ENCODE measurements around the gene NLGN4Y.

Gene NLGN4Y

DNA sequence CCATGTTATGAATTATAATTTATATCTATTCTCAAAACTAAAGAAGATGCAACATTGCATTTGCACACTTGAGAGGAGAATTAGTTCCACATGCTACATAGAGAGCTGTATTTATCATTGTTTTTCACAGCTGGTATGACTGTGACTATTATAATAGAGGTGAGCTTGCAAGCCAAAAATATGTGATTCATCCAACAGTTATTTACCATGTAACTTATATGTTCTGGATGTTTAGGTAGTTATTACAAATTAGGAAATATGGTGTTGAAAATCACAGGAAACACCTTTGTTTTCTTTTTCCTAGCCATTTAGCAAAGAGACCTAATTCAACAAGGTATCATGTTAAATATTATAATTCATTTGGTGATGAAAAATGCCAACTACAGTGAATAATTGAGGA is 183.8 kb downstream of the NLGN4Y start:
- no peaks in the 10 kb centered on the region for H3K27me3 Mint-ChIP-seq
- no peaks in the 10 kb centered on the region for H3K36me3 Mint-ChIP-seq (ENCODE audit: insufficient read depth)
- no peak overlapping the region for H3K27ac Mint-ChIP-seq (ENCODE audit: low read depth)
- DNase-seq (ENCODE audit: low spot score in 2 of 2) = no peak
- H3K4me1 Mint-ChIP-seq = no peaks in the 10 kb centered on the region
- no peak for ATAC-seq (replicated peaks; ENCODE audit: extremely low read depth, poor library complexity, severe bottlenecking)
- H3K9me3 Mint-ChIP-seq = peaks cover 11% of the 10 kb centered on the region
- H3K4me3 Mint-ChIP-seq = no peak overlapping the region

DNA sequence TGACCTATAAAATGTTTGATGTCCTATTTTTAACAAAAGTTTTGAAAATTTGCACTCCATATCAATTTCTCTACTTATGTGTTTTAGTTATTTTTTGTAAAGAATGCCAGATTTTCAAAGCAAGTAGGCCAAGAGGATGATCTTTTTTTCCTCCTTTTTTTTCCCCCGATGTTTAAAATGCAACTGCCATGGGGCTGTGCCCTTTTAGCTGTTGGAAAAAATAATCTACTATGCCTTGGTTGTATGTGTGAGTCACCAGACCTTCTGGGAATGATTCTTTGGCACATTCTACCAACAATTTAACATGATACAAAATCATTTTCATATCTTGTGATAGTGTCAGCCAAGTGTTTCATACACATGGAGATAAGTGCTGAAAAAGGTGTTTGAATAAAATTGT is 217.3 kb downstream of the NLGN4Y start:
- H3K27me3 Mint-ChIP-seq = no peaks in the 10 kb centered on the region
- DNase-seq (ENCODE audit: low spot score in 2 of 2) = no peak
- H3K9me3 Mint-ChIP-seq = peaks cover 4% of the 10 kb centered on the region
- H3K27ac Mint-ChIP-seq (ENCODE audit: low read depth) = no peak overlapping the region
- no peak overlapping the region for H3K4me3 Mint-ChIP-seq
- H3K4me1 Mint-ChIP-seq = no peaks in the 10 kb centered on the region
- ATAC-seq (replicated peaks; ENCODE audit: extremely low read depth, poor library complexity, severe bottlenecking) = no peak
- no peaks in the 10 kb centered on the region for H3K36me3 Mint-ChIP-seq (ENCODE audit: insufficient read depth)

DNA sequence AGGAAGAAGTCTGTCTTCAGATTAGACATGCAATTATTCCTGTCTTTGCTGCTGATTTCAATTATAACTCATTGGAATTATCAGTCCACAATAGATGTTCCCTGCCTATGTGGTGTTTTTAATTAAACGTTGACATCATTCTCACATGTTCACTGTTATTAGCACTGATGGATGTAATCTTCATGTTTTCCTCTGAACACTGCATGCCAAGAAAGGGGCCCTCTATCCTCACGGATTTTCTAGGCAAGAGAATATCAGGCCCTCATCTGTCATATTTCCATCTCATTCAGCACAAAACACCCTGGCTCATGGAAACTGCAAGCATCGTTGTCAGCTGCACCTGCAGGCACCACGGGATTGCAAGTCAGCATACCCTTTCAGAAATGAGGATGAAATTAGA is 224.0 kb downstream of the NLGN4Y start:
- Mint-ChIP-seq H3K4me1 (no peaks in the 10 kb centered on the region), H3K4me3 (no peak overlapping the region), H3K36me3 (ENCODE audit: insufficient read depth) (no peaks in the 10 kb centered on the region), H3K27me3 (no peaks in the 10 kb centered on the region), H3K27ac (ENCODE audit: low read depth) (no peak overlapping the region), H3K9me3 (peaks cover 4% of the 10 kb centered on the region)
- ATAC-seq (replicated peaks; ENCODE audit: extremely low read depth, poor library complexity, severe bottlenecking) (no peak), DNase-seq (ENCODE audit: low spot score in 2 of 2) (no peak)

DNA sequence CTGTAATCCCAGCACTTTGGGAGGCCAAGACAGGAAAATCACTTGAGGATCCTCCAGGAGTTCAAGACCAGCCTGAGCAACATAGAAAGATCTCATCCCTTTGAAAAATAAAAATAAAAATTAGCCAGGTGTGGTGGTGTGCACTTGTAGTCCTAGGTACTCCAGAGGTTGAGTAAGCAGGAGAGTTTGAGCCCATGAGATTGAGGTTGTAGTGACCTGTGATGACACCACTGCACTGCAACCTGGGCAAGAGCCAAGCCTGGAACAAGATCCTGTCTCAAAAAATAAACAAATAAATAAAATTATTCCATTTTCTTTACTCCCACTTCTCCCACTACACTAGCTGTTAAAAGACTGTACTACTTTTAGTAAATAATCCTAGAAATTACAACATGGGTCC is 231.2 kb downstream of the NLGN4Y start:
- no peaks in the 10 kb centered on the region for H3K27me3 Mint-ChIP-seq
- H3K4me1 Mint-ChIP-seq = no peaks in the 10 kb centered on the region
- no peak overlapping the region for H3K27ac Mint-ChIP-seq (ENCODE audit: low read depth)
- ATAC-seq (replicated peaks; ENCODE audit: extremely low read depth, poor library complexity, severe bottlenecking) (no peak), DNase-seq (ENCODE audit: low spot score in 2 of 2) (no peak)
- H3K36me3 Mint-ChIP-seq (ENCODE audit: insufficient read depth) = no peaks in the 10 kb centered on the region
- no peak overlapping the region for H3K4me3 Mint-ChIP-seq
- no peaks in the 10 kb centered on the region for H3K9me3 Mint-ChIP-seq

DNA sequence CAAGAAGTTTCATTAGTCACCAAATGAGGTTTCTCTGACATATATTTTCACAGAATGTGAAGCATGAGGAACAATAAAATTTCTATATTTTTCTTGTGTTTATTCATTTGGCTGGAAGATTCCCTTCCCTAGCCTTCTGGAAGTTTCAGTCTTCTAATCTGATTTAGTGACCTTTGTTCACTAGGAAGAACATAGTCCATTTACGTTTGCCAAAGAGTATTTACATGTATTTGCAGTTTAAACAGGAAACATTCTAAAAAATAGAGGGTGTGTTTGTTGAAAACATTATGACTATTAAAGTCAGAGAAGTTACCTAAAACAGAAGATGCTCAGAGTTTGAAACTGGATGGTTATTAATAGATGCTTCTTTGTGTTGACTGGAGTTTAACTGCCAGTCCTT is 238.6 kb downstream of the NLGN4Y start:
- Mint-ChIP-seq H3K4me1 (no peaks in the 10 kb centered on the region), H3K27ac (ENCODE audit: low read depth) (no peak overlapping the region), H3K27me3 (no peaks in the 10 kb centered on the region), H3K4me3 (no peak overlapping the region), H3K9me3 (no peaks in the 10 kb centered on the region), H3K36me3 (ENCODE audit: insufficient read depth) (no peaks in the 10 kb centered on the region)
- ATAC-seq (replicated peaks; ENCODE audit: extremely low read depth, poor library complexity, severe bottlenecking) (no peak), DNase-seq (ENCODE audit: low spot score in 2 of 2) (no peak)

DNA sequence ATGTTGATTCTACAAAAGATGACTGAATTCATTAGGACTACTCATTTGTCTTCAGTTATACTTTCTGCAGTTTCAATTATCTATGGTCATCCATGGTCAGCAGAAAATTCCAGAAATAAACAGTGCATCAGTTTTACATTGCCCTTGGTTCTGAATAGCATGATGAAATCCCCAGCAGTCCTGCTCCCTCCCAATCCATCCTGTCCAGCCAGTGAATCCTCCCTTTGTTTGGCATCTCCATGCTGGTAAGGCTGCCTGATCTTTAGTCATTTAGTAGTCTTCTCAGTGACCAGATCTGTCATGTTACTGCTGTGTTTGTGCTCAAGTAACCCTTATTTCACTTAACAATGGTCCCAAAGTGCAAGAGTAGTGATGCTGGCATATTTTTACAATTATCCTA is 239.3 kb downstream of the NLGN4Y start:
- Mint-ChIP-seq H3K9me3 (no peaks in the 10 kb centered on the region), H3K36me3 (ENCODE audit: insufficient read depth) (no peaks in the 10 kb centered on the region), H3K27ac (ENCODE audit: low read depth) (no peak overlapping the region), H3K4me3 (no peak overlapping the region), H3K4me1 (no peaks in the 10 kb centered on the region), H3K27me3 (no peaks in the 10 kb centered on the region)
- ATAC-seq (replicated peaks; ENCODE audit: extremely low read depth, poor library complexity, severe bottlenecking) (no peak), DNase-seq (ENCODE audit: low spot score in 2 of 2) (no peak)

DNA sequence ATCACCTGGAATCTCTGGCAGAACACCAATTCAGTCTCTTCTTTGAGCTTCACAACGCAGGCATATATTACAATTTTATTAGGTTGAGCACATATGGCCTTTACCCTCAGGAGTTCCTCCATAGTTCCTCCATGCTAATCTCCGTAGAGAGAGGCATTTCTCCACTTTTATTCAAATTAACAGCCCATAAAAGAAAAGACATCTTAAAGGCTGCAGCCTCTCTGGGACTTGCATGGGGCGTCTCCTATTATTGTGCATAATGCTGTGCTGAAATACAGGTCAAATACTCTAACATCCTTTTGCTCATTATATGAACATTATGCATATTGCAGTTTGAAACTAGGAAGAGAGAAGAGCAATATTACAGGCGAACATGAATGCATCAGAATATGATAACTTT is 253.9 kb downstream of the NLGN4Y start:
- no peak overlapping the region for H3K27ac Mint-ChIP-seq (ENCODE audit: low read depth)
- H3K36me3 Mint-ChIP-seq (ENCODE audit: insufficient read depth) = peaks cover 2% of the 10 kb centered on the region
- H3K27me3 Mint-ChIP-seq = no peaks in the 10 kb centered on the region
- no peak for DNase-seq (ENCODE audit: low spot score in 2 of 2)
- H3K4me1 Mint-ChIP-seq = no peaks in the 10 kb centered on the region
- no peak for ATAC-seq (replicated peaks; ENCODE audit: extremely low read depth, poor library complexity, severe bottlenecking)
- no peak overlapping the region for H3K4me3 Mint-ChIP-seq
- H3K9me3 Mint-ChIP-seq = peaks cover 18% of the 10 kb centered on the region

DNA sequence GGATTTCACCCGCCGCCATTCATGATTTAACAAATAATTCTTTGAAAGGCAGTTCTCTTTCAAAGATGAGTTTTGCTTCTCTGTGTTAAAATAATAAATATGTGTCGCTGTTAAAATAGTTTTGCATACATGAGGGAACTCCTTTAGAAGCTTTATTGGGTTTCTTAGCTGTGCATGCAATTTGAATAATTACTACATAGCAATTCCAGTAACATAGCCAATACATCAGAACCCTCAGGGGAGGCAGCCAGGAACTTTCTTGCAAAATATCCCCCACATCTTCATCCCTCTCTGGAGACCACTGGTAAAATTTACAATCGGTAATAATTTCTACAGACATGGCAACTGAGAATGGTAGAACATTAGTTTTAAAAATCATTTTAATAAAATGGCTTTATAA is 268.8 kb downstream of the NLGN4Y start:
- DNase-seq (ENCODE audit: low spot score in 2 of 2) = no peak
- no peak overlapping the region for H3K27ac Mint-ChIP-seq (ENCODE audit: low read depth)
- H3K4me3 Mint-ChIP-seq = no peak overlapping the region
- ATAC-seq (replicated peaks; ENCODE audit: extremely low read depth, poor library complexity, severe bottlenecking) = no peak
- peaks cover 1% of the 10 kb centered on the region for H3K9me3 Mint-ChIP-seq
- H3K4me1 Mint-ChIP-seq = no peaks in the 10 kb centered on the region
- H3K36me3 Mint-ChIP-seq (ENCODE audit: insufficient read depth) = peaks cover 2% of the 10 kb centered on the region
- H3K27me3 Mint-ChIP-seq = no peaks in the 10 kb centered on the region

DNA sequence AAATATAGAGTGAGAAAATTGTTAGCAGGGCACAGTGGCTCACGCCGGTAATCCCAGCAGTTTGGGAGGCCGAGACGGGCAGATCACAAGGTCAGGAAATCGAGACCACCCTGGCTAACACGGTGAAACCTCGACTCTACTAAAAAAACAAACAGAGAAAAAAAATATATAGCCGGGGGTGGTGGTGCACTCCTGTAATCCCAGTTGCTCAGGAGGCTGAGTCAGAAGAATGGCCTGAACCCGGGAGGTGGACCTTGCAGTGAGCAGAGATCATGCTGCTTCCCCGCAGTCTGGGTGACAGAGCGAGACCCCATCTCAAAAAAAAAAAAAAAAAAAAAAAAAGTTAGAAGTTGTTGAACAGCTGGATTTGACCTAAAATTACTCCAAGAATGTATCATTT is 269.3 kb downstream of the NLGN4Y start:
- Mint-ChIP-seq H3K36me3 (ENCODE audit: insufficient read depth) (peaks cover 2% of the 10 kb centered on the region), H3K4me3 (no peak overlapping the region), H3K9me3 (peaks cover 3% of the 10 kb centered on the region), H3K27ac (ENCODE audit: low read depth) (no peak overlapping the region), H3K27me3 (no peaks in the 10 kb centered on the region), H3K4me1 (no peaks in the 10 kb centered on the region)
- DNase-seq (ENCODE audit: low spot score in 2 of 2) (no peak), ATAC-seq (replicated peaks; ENCODE audit: extremely low read depth, poor library complexity, severe bottlenecking) (no peak)

DNA sequence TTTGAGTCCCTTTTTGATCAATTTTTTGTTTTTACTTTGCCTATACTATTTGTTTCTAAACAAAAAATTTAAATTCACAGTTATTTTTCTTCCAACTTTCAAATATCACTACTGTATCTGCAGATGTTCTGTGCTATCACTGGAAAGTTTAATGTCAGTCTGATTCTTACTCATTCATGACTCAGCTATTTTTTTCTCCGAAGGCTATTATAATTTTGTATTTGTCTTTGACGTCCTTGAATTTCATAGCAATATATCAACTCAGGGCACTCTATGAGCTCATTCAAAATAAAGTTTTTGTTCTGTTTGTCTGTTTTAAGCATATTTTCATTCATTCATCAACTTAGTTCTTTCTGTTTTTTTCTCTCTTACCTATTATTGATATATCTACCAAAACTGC is 273.7 kb downstream of the NLGN4Y start:
- Mint-ChIP-seq H3K4me1 (no peaks in the 10 kb centered on the region), H3K27ac (ENCODE audit: low read depth) (no peak overlapping the region), H3K36me3 (ENCODE audit: insufficient read depth) (no peaks in the 10 kb centered on the region), H3K4me3 (no peak overlapping the region), H3K9me3 (peaks cover 3% of the 10 kb centered on the region), H3K27me3 (no peaks in the 10 kb centered on the region)
- ATAC-seq (replicated peaks; ENCODE audit: extremely low read depth, poor library complexity, severe bottlenecking) = no peak
- DNase-seq (ENCODE audit: low spot score in 2 of 2) = no peak

DNA sequence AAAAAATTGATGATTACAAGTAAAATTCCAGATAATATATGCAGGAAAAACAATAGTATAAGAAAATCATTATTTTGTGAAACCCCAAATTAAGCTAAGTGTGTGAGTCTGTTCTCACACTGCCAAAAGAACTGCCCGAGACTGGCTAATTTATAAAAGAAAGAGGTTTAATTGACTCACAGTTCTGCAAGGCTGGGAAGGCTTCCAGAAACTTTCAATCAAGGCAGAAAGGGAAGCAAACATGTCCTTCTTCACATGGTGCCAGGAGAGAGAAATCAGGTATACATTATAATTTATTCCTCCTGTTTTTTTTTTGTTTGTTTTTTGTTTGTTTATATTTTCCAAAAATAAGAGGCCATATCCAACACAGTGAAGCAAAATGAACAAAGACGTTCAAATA is 276.8 kb downstream of the NLGN4Y start:
- no peaks in the 10 kb centered on the region for H3K4me1 Mint-ChIP-seq
- H3K9me3 Mint-ChIP-seq = peaks cover 3% of the 10 kb centered on the region
- DNase-seq (ENCODE audit: low spot score in 2 of 2) (no peak), ATAC-seq (replicated peaks; ENCODE audit: extremely low read depth, poor library complexity, severe bottlenecking) (no peak)
- no peaks in the 10 kb centered on the region for H3K27me3 Mint-ChIP-seq
- no peak overlapping the region for H3K27ac Mint-ChIP-seq (ENCODE audit: low read depth)
- no peak overlapping the region for H3K4me3 Mint-ChIP-seq
- no peaks in the 10 kb centered on the region for H3K36me3 Mint-ChIP-seq (ENCODE audit: insufficient read depth)

DNA sequence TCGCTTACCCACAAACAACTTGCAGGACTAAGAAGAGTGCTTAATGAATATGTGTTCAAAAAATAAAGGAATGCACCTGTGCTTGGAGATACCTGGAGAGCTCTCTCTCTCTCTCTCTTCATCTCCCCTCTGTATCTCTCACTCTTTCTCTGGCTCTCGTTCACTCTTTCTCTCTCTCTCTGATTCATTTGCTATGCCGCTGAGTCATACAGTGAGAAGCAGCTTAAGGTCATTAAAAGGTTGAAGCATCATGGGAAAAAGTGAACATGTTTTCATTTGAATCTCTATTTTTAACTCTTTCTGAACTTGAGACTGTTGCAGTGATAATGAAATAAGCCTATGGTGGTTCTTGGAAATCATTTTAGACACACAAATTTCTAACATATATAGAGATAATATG is 277.8 kb downstream of the NLGN4Y start:
- Mint-ChIP-seq H3K4me1 (no peaks in the 10 kb centered on the region), H3K4me3 (no peak overlapping the region), H3K27me3 (no peaks in the 10 kb centered on the region)

DNA sequence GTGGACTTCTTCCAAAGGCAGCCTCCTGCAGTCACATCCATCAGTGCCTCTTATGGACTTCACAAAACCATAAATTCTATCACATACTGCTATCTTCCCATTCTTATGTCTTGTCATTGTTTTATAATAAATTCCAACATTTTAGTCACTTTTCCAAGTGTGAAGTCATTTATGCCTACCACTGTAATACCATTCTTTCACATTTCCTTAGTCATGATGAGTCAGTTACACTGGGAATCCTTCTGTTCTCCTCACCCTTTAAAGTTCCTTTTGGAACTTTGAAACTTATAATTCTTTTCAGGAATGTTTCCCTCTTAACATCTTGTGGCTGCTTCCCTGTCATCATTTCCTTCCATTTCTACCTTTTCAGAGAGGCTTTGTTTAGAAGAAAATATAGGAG is 279.7 kb downstream of the NLGN4Y start:
- no peak overlapping the region for H3K4me3 Mint-ChIP-seq
- H3K27ac Mint-ChIP-seq (ENCODE audit: low read depth) = no peak overlapping the region
- no peaks in the 10 kb centered on the region for H3K4me1 Mint-ChIP-seq
- no peaks in the 10 kb centered on the region for H3K9me3 Mint-ChIP-seq
- no peaks in the 10 kb centered on the region for H3K36me3 Mint-ChIP-seq (ENCODE audit: insufficient read depth)
- no peaks in the 10 kb centered on the region for H3K27me3 Mint-ChIP-seq
- DNase-seq (ENCODE audit: low spot score in 2 of 2) (no peak), ATAC-seq (replicated peaks; ENCODE audit: extremely low read depth, poor library complexity, severe bottlenecking) (no peak)

More for the DNA sequence above, 277.8 kb downstream of the NLGN4Y start:
- no peaks in the 10 kb centered on the region for H3K36me3 Mint-ChIP-seq (ENCODE audit: insufficient read depth)
- DNase-seq (ENCODE audit: low spot score in 2 of 2) (no peak), ATAC-seq (replicated peaks; ENCODE audit: extremely low read depth, poor library complexity, severe bottlenecking) (no peak)
- no peak overlapping the region for H3K27ac Mint-ChIP-seq (ENCODE audit: low read depth)
- H3K9me3 Mint-ChIP-seq = peaks cover 3% of the 10 kb centered on the region

DNA sequence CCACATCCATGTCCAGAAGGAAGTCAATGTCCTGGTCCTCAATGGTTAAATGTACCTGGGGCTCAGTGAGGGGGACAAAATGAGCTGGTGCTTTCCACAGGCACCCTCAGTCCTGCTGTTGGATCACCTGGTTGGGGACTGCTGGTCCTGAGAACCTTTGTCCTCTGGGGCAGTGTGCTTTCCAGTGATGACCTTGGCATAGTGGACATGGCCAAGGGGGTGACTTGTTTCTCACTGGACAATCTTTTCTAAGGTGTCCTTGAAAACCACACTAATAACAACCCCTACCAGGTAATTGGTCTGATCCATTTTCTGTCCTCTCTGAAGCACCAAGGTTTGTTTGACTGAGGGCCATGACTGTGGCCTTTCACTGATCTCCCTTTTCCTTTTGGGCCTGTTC is 294.1 kb downstream of the NLGN4Y start:
- Mint-ChIP-seq H3K27ac (ENCODE audit: low read depth) (no peak overlapping the region), H3K36me3 (ENCODE audit: insufficient read depth) (no peaks in the 10 kb centered on the region), H3K4me3 (no peak overlapping the region), H3K27me3 (no peaks in the 10 kb centered on the region), H3K4me1 (no peaks in the 10 kb centered on the region), H3K9me3 (no peaks in the 10 kb centered on the region)
- ATAC-seq (replicated peaks; ENCODE audit: extremely low read depth, poor library complexity, severe bottlenecking) = no peak
- DNase-seq (ENCODE audit: low spot score in 2 of 2) = no peak
